Neural cell (in vitro differentiated cells): ENCODE measurements around the gene MAB21L3. TPM values are rescaled to one million over a fixed set of nuclear protein-coding genes. Genes with fewer than 3 reads are reported as not detected.

ENCODE experiments used
- H2AFZ ChIP-seq: fragments of 200-600, 300-800 bp; sonication (generic), shearing (Covaris generic); 2 replicates; pipeline ENCODE4 v1.6.0; 2014; ENCODE audit warnings: low read depth, mild to moderate bottlenecking, antibody characterized with exemption, low read length, moderate library complexity
- H3F3A ChIP-seq: fragments of 200-600 bp; shearing (Covaris generic); 2 replicates; pipeline ENCODE4 v1.6.1; 2016; ENCODE audit warnings: mild to moderate bottlenecking, moderate library complexity, mixed read lengths, antibody characterized with exemption, low read length; ENCODE audit not compliant: insufficient read depth, poor library complexity, severe bottlenecking
- H3K27ac ChIP-seq: fragments of 200-600, 300-800 bp; sonication (generic), shearing (Covaris generic); 2 replicates; pipeline ENCODE4 v1.5.1; 2014; ENCODE audit warnings: mild to moderate bottlenecking, low read length, moderate library complexity
- H3K27me3 ChIP-seq: fragments of 300-800, 200-600 bp; sonication (generic), shearing (Covaris generic); 2 replicates; pipeline ENCODE4 v1.6.0; 2014; ENCODE audit warnings: mild to moderate bottlenecking, low read depth, low read length, moderate library complexity; ENCODE audit not compliant: insufficient read depth
- H3K36me3 ChIP-seq: fragments of 300-800, 200-600 bp; sonication (generic), shearing (Covaris generic); 2 replicates; pipeline ENCODE4 v1.5.1; 2014; ENCODE audit warnings: mild to moderate bottlenecking, antibody characterized with exemption, low read length, moderate library complexity; ENCODE audit not compliant: insufficient read depth
- H3K4me2 ChIP-seq: fragments of 300-800, 200-600 bp; sonication (generic), shearing (Covaris generic); 2 replicates; pipeline ENCODE4 v1.6.0; 2014; ENCODE audit warnings: mild to moderate bottlenecking, low read length
- H3K4me3 ChIP-seq: fragments of 300-800, 200-600 bp; sonication (generic), shearing (Covaris generic); 2 replicates; pipeline ENCODE4 v1.5.1; 2014; ENCODE audit warnings: mild to moderate bottlenecking, low read length, moderate library complexity
- H3K79me2 ChIP-seq: fragments of 200-600 bp; shearing (Covaris generic); replicated peaks from 2 replicates; pipeline ENCODE4 v1.6.0; 2014; ENCODE audit warnings: mild to moderate bottlenecking, low read length, moderate library complexity; ENCODE audit not compliant: insufficient read depth
- H3K9ac ChIP-seq: fragments of 300-800, 200-600 bp; sonication (generic), shearing (Covaris generic); 2 replicates; pipeline ENCODE4 v1.6.1; 2016; ENCODE audit warnings: mild to moderate bottlenecking, low read length, mixed read lengths
- H3K9me2 ChIP-seq: fragments of 200-600 bp; shearing (Covaris generic); 2 replicates; pipeline ENCODE4 v1.6.1; 2016; ENCODE audit warnings: mild to moderate bottlenecking, low read length, mixed read lengths; ENCODE audit not compliant: insufficient read depth
- H3K9me3 ChIP-seq: fragments of 200-600, 300-800 bp; sonication (generic), shearing (Covaris generic); 2 replicates; pipeline ENCODE4 v1.6.1; 2016; ENCODE audit warnings: mild to moderate bottlenecking, mixed run types, low read length, moderate library complexity, mixed read lengths
- H4K20me1 ChIP-seq: fragments of 200-600 bp; shearing (Covaris generic); 2 replicates; pipeline ENCODE4 v1.6.1; 2016; ENCODE audit warnings: mild to moderate bottlenecking, mixed run types; ENCODE audit not compliant: insufficient read depth
- EP300 ChIP-seq: fragments of 450-650 bp; conservative IDR thresholded peaks from 2 replicates; pipeline ENCODE4 v1.6.1; 2014; ENCODE audit warnings: antibody characterized with exemption, mild to moderate bottlenecking, moderate library complexity; ENCODE audit not compliant: poor library complexity, severe bottlenecking
- EZH2 ChIP-seq: fragments of 200-600, 300-800 bp; shearing (Covaris generic), sonication (generic); IDR thresholded peaks from 2 replicates; pipeline ENCODE4 v1.6.1; 2014; ENCODE audit warnings: antibody characterized with exemption, low read length, borderline replicate concordance, mild to moderate bottlenecking; ENCODE audit not compliant: insufficient read depth, poor library complexity, severe bottlenecking
- MXI1 ChIP-seq: fragments of 450-650 bp; conservative IDR thresholded peaks from 2 replicates; pipeline ENCODE4 v1.6.1; 2014; ENCODE audit warnings: antibody characterized with exemption, mild to moderate bottlenecking; ENCODE audit not compliant: poor library complexity, severe bottlenecking
- POLR2AphosphoS5 ChIP-seq: IDR thresholded peaks from 2 replicates; pipeline ENCODE4 v1.6.1; 2012
- RAD21 ChIP-seq: fragments of 450-650 bp; conservative IDR thresholded peaks from 2 replicates; pipeline ENCODE4 v1.6.1; 2014; ENCODE audit warnings: antibody characterized with exemption, mild to moderate bottlenecking, moderate library complexity
- SMC3 ChIP-seq: fragments of 450-650 bp; conservative IDR thresholded peaks from 2 replicates; pipeline ENCODE4 v1.6.1; 2014; ENCODE audit warnings: antibody characterized with exemption, mild to moderate bottlenecking, moderate library complexity; ENCODE audit not compliant: poor library complexity
- TAF1 ChIP-seq: IDR thresholded peaks from 2 replicates; pipeline ENCODE4 v1.6.1; 2012; ENCODE audit warnings: low read depth
- polyA plus RNA-seq: library from polyadenylated mRNA; depleted of rRNA; stranded (reverse); fragments of >200 nt; gene quantifications from 2 replicates; pipeline ENCODE4 v1.2.3, GENCODE V29; 2014
- TF ChIP-seq, protein P1 (sequence below): fragments of 450-650 bp; IDR thresholded peaks from 2 replicates; pipeline ENCODE4 v1.5.1; 2014; ENCODE audit warnings: antibody characterized with exemption, mild to moderate bottlenecking, moderate library complexity; ENCODE audit not compliant: poor library complexity, severe bottlenecking
- TF ChIP-seq, protein P2 (sequence below): IDR thresholded peaks from 2 replicates; pipeline ENCODE4 v1.6.1; 2012; ENCODE audit warnings: borderline replicate concordance

Gene MAB21L3
- polyA plus RNA-seq, 1 donor from 2014 or later = not detected

DNA sequence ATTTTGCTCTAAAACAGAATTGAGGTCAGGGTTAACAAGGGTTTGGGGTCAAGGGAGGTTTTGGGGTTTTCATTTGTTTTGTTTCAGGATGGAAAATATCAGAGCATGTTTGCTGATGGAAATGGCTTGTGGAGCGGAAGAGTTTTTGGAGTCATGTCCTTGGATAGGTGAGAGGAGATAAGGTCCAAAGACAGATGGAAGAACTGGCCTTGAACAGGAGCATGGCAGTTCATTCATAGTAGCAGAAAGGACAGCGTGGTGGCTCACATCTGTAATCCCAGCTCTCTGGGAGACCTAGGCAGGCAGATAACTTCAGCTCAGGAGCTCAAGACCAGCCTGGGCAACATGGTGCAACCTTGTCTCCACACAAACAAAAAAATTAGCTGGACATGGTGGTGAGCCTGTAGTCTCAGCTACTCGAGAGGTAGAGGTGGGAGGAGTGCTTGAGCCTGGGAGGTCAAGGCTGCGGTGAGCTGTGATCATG, 65.1 kb downstream of the MAB21L3 start:
- Histone ChIP-seq H3K4me2 (no peak overlapping the region), H3F3A (no peaks in the 10 kb centered on the region), H3K9ac (no peak overlapping the region), H3K4me3 (no peak overlapping the region), H2AFZ (no peak overlapping the region), H3K27ac (no peak overlapping the region), H3K9me3 (no peaks in the 10 kb centered on the region), H3K9me2 (no peaks in the 10 kb centered on the region), H4K20me1 (no peaks in the 10 kb centered on the region), H3K27me3 (no peaks in the 10 kb centered on the region), H3K79me2 (no peaks in the 10 kb centered on the region), H3K36me3 (no peaks in the 10 kb centered on the region)
- TF ChIP-seq, protein P1, sequence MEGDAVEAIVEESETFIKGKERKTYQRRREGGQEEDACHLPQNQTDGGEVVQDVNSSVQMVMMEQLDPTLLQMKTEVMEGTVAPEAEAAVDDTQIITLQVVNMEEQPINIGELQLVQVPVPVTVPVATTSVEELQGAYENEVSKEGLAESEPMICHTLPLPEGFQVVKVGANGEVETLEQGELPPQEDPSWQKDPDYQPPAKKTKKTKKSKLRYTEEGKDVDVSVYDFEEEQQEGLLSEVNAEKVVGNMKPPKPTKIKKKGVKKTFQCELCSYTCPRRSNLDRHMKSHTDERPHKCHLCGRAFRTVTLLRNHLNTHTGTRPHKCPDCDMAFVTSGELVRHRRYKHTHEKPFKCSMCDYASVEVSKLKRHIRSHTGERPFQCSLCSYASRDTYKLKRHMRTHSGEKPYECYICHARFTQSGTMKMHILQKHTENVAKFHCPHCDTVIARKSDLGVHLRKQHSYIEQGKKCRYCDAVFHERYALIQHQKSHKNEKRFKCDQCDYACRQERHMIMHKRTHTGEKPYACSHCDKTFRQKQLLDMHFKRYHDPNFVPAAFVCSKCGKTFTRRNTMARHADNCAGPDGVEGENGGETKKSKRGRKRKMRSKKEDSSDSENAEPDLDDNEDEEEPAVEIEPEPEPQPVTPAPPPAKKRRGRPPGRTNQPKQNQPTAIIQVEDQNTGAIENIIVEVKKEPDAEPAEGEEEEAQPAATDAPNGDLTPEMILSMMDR = no peak
- no peak for TF ChIP-seq SMC3
- TF ChIP-seq EZH2 = no peak
- no peak for TF ChIP-seq MXI1
- no peak for TF ChIP-seq RAD21
- no peak for TF ChIP-seq POLR2AphosphoS5
- no peak for TF ChIP-seq EP300
- TF ChIP-seq, protein P2, sequence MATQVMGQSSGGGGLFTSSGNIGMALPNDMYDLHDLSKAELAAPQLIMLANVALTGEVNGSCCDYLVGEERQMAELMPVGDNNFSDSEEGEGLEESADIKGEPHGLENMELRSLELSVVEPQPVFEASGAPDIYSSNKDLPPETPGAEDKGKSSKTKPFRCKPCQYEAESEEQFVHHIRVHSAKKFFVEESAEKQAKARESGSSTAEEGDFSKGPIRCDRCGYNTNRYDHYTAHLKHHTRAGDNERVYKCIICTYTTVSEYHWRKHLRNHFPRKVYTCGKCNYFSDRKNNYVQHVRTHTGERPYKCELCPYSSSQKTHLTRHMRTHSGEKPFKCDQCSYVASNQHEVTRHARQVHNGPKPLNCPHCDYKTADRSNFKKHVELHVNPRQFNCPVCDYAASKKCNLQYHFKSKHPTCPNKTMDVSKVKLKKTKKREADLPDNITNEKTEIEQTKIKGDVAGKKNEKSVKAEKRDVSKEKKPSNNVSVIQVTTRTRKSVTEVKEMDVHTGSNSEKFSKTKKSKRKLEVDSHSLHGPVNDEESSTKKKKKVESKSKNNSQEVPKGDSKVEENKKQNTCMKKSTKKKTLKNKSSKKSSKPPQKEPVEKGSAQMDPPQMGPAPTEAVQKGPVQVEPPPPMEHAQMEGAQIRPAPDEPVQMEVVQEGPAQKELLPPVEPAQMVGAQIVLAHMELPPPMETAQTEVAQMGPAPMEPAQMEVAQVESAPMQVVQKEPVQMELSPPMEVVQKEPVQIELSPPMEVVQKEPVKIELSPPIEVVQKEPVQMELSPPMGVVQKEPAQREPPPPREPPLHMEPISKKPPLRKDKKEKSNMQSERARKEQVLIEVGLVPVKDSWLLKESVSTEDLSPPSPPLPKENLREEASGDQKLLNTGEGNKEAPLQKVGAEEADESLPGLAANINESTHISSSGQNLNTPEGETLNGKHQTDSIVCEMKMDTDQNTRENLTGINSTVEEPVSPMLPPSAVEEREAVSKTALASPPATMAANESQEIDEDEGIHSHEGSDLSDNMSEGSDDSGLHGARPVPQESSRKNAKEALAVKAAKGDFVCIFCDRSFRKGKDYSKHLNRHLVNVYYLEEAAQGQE = no peak
- TF ChIP-seq TAF1 = no peak

DNA sequence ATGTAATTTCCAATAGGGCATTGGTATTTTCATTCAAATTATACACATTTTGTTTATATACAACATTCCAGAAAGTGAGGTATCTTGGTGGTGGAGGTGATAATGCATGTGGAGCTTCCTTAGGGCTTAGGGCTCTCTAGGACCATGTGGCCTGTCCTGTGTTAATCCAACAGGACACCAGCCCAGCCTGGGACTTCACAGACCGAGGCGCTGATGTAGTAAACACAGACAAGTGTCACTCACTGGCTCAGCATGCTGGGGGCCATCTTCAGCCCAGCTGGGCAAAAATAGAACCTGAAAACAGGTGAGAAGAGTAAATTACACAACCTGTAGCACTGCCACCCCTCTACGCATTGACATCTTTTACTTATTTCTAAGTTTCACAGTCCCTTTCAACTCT, 66.7 kb downstream of the MAB21L3 start:
- Histone ChIP-seq H3K9me3 (no peaks in the 10 kb centered on the region), H4K20me1 (no peaks in the 10 kb centered on the region), H3F3A (no peaks in the 10 kb centered on the region), H2AFZ (no peak overlapping the region), H3K27me3 (no peaks in the 10 kb centered on the region), H3K36me3 (no peaks in the 10 kb centered on the region), H3K4me2 (no peak overlapping the region), H3K4me3 (no peak overlapping the region), H3K79me2 (no peaks in the 10 kb centered on the region), H3K9me2 (no peaks in the 10 kb centered on the region), H3K27ac (no peak overlapping the region), H3K9ac (no peak overlapping the region)
- TF ChIP-seq SMC3 (no peak), EP300 (no peak), MXI1 (no peak)
- TF ChIP-seq, protein P1 = no peak
